GM12864 (cell line): Measurements from ENCODE around the gene WDCP.

Experiments
- DNase-seq: peaks from one replicate; pipeline ENCODE4 v3.0.0-alpha.2; 2011; ENCODE audit warnings: low read depth
- H3K4me3 ChIP-seq: 2 replicates; pipeline ENCODE4 v1.5.1; 2011; ENCODE audit warnings: mild to moderate bottlenecking, low read depth, low read length, control low read depth
- TF ChIP-seq, protein P1 (sequence below): IDR thresholded peaks from 2 replicates; pipeline ENCODE4 v1.5.1; 2011; ENCODE audit warnings: low read depth, mild to moderate bottlenecking, moderate library complexity, low read length, control low read depth, inconsistent platforms; ENCODE audit errors: missing control alignments

Gene WDCP

DNA sequence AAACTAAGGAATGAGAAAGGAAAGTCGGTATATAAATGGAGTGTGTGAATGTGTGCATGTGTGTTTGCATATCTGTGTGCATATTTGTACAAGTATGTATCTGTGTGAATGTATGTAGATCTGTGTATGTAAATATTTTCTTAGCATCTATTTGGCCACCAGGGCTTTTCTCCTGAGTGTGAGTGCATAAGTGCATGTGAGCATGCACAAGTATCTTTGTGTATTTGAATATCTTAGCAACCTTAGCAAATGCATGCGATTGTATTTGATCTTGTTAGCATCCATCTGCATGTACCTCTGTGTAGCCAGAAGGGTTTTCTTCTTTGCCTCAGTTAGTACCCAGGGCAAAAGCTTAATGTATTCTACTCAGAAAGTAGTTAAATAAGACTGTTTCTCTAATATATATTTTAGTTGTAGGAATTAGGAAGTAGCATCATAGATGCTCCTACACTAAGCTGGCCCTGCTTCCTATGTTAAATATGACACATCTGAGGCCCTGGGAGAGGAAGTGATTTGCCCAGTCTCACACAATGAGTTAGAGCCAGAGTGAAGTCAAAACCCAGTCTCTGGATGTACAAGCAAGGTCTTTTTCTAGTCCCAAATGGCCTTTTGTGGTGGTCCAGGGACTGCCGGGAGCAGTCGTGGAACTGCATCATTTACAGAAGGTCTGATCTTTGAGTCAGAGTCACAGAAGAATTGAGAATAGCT is 11.5 kb upstream of the WDCP start:
- TF ChIP-seq, protein P1, sequence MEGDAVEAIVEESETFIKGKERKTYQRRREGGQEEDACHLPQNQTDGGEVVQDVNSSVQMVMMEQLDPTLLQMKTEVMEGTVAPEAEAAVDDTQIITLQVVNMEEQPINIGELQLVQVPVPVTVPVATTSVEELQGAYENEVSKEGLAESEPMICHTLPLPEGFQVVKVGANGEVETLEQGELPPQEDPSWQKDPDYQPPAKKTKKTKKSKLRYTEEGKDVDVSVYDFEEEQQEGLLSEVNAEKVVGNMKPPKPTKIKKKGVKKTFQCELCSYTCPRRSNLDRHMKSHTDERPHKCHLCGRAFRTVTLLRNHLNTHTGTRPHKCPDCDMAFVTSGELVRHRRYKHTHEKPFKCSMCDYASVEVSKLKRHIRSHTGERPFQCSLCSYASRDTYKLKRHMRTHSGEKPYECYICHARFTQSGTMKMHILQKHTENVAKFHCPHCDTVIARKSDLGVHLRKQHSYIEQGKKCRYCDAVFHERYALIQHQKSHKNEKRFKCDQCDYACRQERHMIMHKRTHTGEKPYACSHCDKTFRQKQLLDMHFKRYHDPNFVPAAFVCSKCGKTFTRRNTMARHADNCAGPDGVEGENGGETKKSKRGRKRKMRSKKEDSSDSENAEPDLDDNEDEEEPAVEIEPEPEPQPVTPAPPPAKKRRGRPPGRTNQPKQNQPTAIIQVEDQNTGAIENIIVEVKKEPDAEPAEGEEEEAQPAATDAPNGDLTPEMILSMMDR, result no peak
- no peak overlapping the region for H3K4me3 ChIP-seq

DNA sequence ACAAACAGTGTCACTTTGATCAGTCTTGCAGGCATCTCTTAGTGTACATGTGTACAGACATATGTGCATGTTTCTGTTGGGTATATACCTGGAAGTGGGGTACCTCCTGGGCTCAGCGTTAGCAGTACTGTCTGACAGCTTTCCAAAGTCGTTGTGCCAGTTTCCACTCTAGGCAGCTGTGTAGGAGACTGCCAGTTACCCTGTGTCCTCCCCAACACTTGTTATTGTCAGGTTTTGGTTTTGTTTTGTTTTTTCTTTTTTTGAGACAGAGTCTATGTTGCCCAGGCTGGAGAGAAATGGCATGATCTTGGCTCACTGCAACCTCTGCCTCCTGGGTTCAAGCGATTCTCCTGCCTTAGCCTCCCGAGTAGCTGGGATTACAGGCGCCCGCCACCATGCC is 8.6 kb upstream of the WDCP start:
- TF ChIP-seq, protein P1, result no peak
- no peak overlapping the region for H3K4me3 ChIP-seq
- DNase-seq, result no peak

More for the DNA sequence above, 11.5 kb upstream of the WDCP start:
- DNase-seq, result no peak

DNA sequence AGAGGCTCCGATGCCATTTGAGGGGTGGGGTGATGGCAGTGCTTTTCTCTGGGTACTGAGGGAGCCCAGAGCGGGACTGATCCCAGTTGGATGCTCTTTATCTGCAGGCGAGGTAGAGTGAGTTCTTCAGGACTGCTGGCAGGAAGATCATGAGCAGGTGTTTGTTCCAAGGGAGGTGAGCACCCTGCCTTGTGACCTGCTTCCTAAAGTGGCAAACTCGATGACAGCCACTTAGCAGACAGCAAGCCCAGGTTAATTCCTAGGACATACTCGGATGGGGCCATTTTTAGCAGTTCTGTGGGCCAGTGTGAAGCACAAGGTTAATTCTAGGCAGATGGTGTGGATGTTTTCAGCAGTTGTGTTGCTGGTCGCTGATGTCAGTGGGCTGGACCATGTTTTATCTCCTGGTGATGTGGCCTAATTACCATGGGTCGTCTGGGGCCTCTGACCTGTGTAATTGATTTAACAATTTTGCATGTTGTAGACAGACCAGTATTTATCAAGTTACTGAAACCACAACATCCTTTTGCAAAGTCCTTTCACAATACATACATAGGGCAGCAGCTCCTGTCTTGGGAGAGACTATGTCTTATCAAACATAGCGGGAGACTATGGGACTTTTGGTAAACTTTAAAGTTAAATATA is 7.3 kb upstream of the WDCP start:
- no peak for DNase-seq
- TF ChIP-seq, protein P1, result no peak
- no peak overlapping the region for H3K4me3 ChIP-seq

DNA sequence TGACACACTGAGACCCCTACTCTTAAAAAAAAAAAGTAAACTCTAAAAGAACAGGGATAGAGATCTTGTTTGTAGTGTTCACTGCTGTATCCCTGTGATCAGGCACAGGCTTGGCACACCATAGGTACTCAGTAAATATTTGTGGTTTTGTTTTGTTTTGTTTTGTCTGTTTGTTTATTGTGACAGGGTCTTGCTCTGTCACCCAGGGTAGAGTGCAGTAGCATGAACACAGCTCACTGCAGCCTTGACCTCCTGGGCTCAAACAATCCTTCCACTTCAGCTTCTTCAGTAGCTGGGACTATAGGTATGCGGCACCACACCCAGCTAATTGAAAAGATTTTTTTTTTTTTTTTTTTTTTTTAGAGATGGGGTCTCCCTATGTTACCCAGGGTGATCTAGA is 5.8 kb upstream of the WDCP start:
- DNase-seq, result no peak
- TF ChIP-seq, protein P1, result no peak
- H3K4me3 ChIP-seq, result no peak overlapping the region

DNA sequence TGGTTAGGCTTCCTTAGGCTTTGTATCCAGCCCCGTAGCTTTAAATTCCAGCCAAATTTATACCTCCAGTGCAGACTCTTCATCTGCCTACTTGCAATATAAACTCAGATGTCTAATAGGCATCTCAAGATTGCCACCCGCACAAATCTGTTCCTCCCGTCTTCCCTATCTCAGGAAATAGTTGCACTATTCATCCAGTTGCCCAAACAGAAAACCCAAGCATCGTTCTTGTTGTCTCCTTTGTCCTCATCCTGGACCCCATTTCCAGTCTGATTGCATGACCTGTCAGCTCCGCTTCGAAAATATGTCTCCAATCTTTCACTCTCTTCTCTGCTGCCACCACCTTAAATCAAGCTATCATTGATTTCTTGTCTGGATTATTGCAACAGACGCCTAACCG is 4.6 kb upstream of the WDCP start:
- no peak for DNase-seq
- H3K4me3 ChIP-seq, result no peak overlapping the region
- TF ChIP-seq, protein P1, result no peak

DNA sequence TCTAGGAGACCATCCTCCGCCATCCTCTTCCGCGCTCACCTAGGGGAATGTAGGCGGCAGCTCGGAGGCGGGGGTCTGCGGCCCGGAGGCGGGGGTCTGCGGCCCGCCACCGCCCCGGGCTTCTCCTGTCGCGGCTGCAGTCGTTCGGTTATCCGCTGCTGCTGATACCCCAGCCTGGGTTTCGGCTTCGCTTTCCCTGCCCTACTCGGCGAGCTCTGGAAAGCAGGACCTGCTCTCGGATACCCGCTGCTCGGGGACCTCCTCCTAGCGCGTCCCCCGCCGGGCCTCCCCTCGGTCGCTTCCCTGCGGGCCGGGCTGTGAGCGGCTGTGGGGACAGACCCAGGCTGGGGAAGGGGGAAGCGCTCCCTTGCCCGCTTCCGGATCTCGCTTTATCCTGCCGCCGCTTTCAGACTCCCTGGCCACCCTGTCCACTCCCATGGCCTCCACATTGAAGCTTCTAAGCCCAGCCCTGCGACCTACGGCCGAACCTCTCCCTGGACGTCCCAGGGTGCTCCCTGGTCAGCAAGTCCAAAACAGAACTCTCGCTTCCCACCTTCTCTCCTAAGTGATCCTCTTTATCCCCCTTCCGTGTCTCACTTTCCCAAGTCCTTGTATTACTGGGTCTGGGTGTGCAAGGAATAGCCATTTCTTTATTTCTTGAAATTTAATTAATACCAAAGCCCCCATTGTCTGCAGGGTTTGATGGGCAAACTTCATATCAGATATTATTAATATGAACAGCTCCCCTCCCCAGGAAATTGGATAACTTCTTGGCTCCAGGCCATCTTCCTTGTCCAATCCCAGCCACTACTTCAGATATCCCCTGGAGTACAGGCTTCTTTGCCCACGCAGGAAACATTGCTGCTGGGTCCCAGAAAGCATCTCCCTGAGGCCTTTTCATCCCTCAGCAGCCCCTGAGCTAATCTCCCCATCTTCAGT is 3.1 kb upstream of the WDCP start:
- peak overlapping the region; percentile 67 for H3K4me3 ChIP-seq
- no peak for DNase-seq
- TF ChIP-seq, protein P1, result no peak
